Non-pigmented ciliary epithelial cell (primary cell): ENCODE data around the gene ZNF236.
"Not testable (repeated sequence)": the region's sequence is repeated elsewhere in the genome, so short reads cannot be mapped to it uniquely, and the experiment has no call there.

ENCODE experiments used
- DNase-seq: peaks from one replicate; pipeline ENCODE4 v3.0.0-alpha.2; 2010; ENCODE audit warnings: low read depth

The ZNF236 gene

DNA sequence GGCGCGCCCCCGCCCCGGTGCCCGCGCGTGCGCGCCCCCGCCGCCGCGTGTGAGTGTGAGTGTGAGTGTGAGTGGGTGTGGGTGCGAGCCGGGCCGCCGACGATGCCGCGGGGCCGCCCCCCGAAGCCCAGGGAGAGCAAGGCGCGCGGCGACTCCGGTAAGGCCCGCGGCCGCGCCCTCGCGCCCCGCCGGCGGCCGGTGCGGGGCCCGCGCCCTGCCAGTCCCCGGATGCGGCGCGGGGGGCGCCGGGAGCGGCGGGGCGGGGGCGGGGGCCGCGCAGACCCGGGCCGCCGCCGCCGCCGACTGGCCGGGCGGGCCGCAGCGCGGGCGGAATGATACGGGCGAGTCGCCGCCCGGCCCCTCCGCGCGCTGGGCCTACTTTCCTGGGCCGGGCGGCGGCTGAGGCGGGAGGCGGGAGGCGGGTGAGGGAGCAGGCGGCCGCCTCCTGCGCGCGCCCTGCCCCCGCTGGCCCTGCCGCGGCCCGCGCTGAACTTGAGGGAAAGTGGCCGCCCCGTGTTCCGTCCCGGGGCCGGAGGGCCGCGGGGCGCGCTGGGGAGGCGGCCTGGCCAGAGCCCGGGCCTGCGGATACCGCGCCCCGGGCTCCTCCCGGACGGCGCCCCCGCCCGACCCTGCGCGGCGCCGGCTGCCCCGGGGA is at the start of gene ZNF236:
ZNF236 (plus strand) TSS at position 52 of the 655 bp plus-strand sequence; CDS start at position 103, 51 bp downstream.
- no peak for DNase-seq

DNA sequence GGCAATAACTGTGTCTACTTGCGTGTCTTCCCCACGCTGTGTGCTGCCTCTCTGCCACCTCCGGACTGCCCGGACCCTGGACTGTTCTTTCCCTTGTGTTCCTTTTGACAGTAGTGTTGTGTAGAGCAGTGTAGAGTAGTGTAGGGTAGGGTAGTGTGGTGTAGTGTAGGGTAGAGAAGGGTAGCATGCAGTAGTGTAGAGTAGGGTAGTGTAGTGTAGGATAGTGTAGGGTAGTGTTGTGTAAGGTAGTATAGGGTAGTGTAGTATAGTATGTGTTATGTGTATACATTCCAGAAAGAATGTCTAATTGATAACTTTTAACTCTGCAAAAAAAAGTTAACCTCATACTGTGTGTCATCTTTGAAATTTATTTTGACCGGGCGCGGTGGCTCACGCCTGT is 49.7 kb upstream of the ZNF236 start:
- no peak for DNase-seq

DNA sequence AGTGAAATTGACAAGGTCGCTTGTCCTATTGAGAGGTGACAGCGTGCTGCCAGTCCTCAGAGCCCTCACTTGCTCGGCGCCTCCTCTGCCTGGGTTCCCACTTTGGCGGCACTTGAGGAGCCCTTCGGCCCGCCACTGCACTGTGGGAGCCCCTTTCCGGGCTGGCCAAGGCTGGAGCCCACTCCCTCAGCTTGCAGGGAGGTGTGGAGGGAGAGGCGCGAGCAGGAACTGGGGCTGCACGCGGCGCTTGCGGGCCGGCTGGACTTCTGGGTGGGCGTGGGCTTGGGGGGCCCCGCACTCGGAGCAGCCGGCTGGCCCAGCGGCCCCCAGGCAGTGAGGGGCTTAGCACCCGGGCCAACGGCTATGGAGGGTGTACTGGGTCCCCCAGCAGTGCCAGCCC is 45.3 kb upstream of the ZNF236 start:
- not testable (repeated sequence) for DNase-seq

GRCh38 chr18:76783786-76784484 is 38.4 kb upstream of the ZNF236 start:
- DNase-seq: no peak

- no peak for DNase-seq
These were observed 36.5 kb upstream of the ZNF236 start for GRCh38 chr18:76785872-76786271.

DNA sequence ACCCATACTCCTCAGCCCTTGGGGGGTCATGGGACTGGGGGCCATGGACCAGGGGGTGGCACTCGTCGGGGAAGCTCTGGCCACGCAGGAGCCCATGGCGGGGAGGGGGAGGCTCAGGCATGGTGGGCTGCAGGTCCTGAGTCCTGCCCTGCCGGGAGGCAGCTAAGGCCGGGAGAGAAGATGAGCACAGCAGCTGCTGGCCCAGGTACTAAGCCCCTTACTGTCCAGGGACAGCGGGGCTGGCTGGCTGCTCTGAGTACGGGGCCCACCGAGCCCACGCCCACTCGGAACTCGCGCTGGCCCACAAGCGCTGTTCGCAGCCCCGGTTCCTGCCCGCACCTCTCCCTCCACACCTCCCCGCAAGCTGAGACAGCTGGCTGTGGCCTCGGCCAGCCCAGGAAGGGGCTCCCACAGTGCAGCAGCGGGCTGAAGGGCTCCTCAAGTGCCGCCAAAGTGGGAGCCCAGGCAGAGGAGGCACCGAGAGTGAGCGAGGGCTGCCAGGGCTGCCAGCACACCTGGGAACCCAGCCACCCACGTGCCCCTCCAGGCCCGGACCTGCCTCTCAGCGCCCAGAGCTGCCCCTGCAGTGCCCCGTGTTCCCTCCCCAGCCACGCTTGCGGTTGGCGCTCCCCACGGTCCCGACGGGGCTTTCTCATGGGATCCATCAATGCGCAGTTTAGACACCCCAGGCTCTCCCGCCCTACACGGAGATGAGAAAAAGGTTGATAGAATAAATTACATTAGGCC is 33.6 kb upstream of the ZNF236 start:
- no peak for DNase-seq

- DNase-seq: no peak
These were observed 31.3 kb upstream of the ZNF236 start for GRCh38 chr18:76791106-76791505.

DNA sequence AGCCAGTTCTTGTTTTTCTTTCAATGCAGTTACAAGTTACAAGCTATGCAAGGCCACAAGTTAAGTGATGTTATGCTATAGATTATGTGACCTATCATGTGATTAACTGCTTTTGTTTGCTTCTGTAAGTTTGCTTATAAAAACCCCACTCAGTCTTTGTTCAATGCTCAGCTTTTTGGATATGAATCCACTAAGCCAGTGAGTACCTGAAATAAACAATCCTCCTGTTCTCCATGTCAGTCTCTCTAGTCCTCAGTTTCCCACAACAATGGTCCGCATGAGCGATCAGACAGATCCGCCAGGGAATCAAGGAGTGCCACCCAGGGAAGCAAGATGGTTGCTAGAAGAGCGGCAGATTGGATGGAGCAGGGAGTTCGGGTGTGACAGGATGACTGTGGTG is 30.7 kb upstream of the ZNF236 start:
- no peak for DNase-seq

DNA sequence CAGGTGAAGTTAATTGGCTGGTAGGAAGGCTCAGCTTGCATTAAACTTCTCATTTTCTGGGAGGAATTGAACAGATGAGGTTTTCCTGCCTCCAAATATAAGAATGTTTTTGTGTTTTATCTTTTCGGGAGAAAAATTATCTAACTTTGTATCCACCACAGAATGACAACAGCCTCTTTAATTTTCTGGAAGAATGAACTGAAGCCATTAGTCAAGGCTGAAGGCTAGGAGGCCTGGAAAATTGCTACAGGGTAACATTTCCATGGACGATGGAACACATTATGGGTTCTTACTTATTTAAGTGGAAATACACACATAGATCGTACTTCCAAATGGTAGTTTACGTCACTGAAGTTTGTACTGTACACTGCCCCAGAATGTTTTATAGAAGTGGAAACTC is 28.0 kb upstream of the ZNF236 start:
- DNase-seq: no peak

GRCh38 chr18:76801567-76802505 is 20.5 kb upstream of the ZNF236 start:
- DNase-seq: no peak

DNA sequence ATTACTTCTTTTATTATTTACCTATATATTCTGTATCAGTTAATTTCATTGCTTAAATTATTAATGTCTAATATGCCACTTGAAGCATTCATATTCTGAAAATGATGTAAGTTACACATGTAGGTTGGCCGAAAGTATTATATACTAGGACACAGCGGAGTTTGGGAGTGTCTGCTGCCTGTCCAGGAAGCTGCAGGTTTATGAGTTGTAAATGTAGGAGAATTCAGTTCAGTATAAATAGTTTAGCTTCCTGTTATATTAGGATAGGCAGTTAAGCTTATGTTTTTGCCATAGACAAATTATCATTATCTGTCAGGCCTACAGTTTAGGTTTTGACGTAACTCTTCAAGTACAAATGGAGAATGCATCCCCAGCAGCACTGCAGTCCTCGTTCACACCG is 18.9 kb upstream of the ZNF236 start:
- DNase-seq: no peak

DNA sequence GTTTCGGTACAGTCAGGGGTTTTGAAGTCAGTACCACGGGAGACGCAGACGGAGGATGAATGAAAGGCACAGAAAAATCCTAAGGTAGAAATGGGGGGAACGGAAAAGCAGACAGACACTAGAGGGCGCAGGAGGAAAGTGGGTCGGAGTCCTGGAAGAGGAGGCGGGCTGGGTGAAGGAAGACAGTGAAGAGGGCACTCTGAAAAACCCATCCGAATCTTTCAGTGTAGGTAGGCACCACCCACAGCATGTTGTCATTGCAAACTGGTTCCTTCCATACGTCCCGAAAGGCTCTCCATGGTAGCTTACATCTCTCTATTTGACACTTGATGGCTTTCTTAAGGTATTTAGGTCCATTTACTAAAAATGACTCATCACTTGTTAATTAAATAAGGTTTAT is 18.5 kb upstream of the ZNF236 start:
- DNase-seq: no peak

GRCh38 chr18:76805221-76805620 is 17.1 kb upstream of the ZNF236 start:
- no peak for DNase-seq

DNA sequence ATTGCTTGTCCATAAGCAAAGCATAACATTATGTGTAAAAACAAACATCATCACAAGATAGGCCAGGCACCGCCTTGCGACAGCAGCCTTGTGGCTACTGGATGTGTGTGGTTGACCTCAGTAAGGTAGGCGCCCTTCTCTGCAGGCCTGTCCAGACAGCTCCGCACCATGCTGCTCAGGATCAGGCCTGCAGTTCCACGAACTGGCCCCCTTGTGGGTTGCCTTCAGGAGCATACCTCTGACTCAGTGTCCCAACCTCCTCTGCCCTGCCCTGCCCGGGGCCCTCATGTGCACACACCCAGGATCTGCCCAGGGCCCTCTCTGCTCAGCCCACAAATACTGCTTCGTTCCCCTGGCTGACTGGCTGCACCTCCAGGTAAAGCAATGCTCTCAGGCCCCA is 16.1 kb upstream of the ZNF236 start:
- no peak for DNase-seq

DNA sequence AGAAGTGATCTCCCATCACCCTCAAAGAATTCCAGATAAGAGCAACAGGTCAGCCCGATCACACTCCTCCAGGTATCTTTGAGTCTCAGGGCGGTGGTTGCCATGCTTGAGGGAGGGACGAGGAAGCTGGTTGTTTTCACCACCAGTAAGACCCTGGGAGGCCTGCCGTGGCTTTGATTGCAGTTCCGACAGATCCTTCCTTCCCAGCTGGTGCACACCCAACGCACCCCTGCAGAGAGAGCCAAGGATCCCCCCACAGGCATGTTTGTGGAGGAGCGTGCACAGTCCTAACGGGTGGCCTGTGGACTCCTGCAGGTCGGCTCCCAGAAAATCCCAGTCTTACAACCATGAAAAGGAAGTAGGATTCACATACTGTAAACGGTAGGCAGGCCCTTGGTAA is 13.8 kb upstream of the ZNF236 start:
- no peak for DNase-seq

DNA sequence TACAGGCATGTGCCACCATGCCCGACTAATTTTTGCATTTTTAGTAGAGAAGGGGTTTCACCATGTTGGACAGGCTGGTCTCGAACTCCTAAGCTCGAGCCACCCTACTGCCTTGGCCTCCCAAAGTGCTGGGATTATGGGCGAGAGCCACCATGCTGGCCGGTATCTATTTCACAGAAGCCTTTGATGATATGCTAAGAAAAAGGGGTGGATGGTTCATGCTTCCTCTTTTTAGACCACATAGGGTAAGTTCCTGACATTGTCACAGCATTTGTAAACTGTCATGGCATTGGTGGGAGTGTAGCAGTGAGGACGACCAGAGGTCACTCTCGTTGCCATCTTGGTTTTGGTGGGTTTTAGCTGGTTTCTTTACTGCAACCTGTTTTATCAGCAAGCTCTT is 10.8 kb upstream of the ZNF236 start:
- not testable (repeated sequence) for DNase-seq

- no peak for DNase-seq
These were observed 8.1 kb upstream of the ZNF236 start for GRCh38 chr18:76814256-76814655.

GRCh38 chr18:76816127-76816526 is 6.2 kb upstream of the ZNF236 start:
- DNase-seq: no peak

GRCh38 chr18:76817888-76818611 is 4.3 kb upstream of the ZNF236 start:
- no peak for DNase-seq

GRCh38 chr18:76819411-76820136 is 2.8 kb upstream of the ZNF236 start:
- DNase-seq: no peak
